ENCODE data around the gene NXN. TPM values are rescaled to one million over a fixed set of nuclear protein-coding genes. Genes with fewer than 3 reads are reported as not detected.

The NXN gene
- polyA plus RNA-seq, 3 donors: not detected

DNA sequence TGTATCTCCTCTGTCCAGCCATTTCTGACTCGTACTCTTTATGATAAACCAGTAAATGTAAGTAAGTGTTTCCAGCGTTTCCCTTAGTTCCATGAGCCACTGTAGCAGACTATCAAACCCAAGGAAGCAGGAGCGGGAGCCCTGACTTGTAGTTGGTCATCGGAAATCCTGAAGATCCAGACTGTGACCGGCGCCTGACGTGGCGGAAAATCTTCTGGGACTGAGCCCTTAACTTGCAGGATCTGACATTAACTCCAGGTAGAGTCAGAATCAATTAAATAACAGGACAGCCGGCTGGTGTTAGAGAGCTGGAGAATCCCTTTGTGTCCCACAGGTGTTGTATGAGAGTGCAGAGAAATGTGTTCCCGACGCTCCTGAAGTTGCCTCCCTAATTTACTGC is 201.5 kb downstream of the NXN start:
- H3K27me3 ChIP-seq (ENCODE audit: control insufficient read depth in 2 of 2, insufficient read depth in 2 of 2, low read length in 2 of 2): no peaks in the 10 kb centered on the region
- no peak overlapping the region for H3K27ac ChIP-seq (ENCODE audit: low read depth in 1 of 2, low read length in 2 of 2)
- DNase-seq: no peak
- Mint-ChIP-seq H3K27ac (peak overlapping the region in 1 of 7 donors; percentile 7), H3K27me3 (ENCODE audit: low read depth in 3 of 3) (peaks cover 0 to 2% (median 0%) of the 10 kb centered on the region in 3 donors), H3K4me3 (no peak overlapping the region), H3K36me3 (peaks cover 53 to 57% of the 10 kb centered on the region in 2 donors), H3K4me1 (peaks cover 12% of the 10 kb centered on the region), H3K9me3 (no peaks in the 10 kb centered on the region)
- WGBS (ENCODE audit: insufficient coverage): 100% methylated on average over 7 of the region's 11 CpGs
- peaks cover 13 to 18% of the 10 kb centered on the region in 2 donors for H3K4me1 ChIP-seq (ENCODE audit: control insufficient read depth in 1 of 2, insufficient read depth in 2 of 2, low read length in 2 of 2)
- peaks cover 49 to 57% of the 10 kb centered on the region in 2 donors for H3K36me3 ChIP-seq (replicated peaks in 1 of 2; ENCODE audit: control insufficient read depth in 1 of 2, insufficient read depth in 2 of 2, low read length in 2 of 2)
- H3K4me3 ChIP-seq (replicated peaks in 1 of 3; ENCODE audit: low read depth in 2 of 3, low read length in 3 of 3): no peak overlapping the region
- H3K79me2 ChIP-seq (ENCODE audit: insufficient read depth, low read length): peaks cover 39% of the 10 kb centered on the region
- H4K20me1 ChIP-seq (ENCODE audit: insufficient read depth, low read length): no peaks in the 10 kb centered on the region
- H3K9me3 ChIP-seq (replicated peaks in 1 of 2; ENCODE audit: control insufficient read depth in 1 of 2, insufficient read depth in 1 of 2, low read length in 2 of 2): no peaks in the 10 kb centered on the region
- no peak overlapping the region for H2AFZ ChIP-seq (ENCODE audit: insufficient read depth, low read depth, low read length, poor library complexity, severe bottlenecking)
- intact Hi-C loops (cut with micrococcal nuclease): no loop called here
- TF ChIP-seq, protein P1, sequence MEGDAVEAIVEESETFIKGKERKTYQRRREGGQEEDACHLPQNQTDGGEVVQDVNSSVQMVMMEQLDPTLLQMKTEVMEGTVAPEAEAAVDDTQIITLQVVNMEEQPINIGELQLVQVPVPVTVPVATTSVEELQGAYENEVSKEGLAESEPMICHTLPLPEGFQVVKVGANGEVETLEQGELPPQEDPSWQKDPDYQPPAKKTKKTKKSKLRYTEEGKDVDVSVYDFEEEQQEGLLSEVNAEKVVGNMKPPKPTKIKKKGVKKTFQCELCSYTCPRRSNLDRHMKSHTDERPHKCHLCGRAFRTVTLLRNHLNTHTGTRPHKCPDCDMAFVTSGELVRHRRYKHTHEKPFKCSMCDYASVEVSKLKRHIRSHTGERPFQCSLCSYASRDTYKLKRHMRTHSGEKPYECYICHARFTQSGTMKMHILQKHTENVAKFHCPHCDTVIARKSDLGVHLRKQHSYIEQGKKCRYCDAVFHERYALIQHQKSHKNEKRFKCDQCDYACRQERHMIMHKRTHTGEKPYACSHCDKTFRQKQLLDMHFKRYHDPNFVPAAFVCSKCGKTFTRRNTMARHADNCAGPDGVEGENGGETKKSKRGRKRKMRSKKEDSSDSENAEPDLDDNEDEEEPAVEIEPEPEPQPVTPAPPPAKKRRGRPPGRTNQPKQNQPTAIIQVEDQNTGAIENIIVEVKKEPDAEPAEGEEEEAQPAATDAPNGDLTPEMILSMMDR (IDR thresholded peaks at IDR 0.05): no peak
- H3K9ac ChIP-seq (ENCODE audit: insufficient read depth, low read length, poor library complexity, severe bottlenecking): no peak overlapping the region
- H3K4me2 ChIP-seq (replicated peaks; ENCODE audit: extremely low read depth, low read length, poor library complexity, severe bottlenecking): no peak overlapping the region

DNA sequence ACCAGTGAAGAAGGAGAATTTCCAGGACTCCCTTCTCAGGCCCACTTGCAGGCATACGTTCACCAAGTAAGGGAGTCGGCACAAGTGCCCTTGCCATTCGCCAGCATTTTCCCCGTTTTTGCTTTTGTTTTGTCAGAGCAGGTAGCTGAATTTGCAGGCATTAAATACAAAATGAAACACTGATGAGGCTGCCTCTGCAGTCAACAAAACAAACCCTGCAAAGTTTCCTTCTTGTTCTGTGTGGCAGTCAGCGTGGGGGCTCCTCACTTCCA is 205.3 kb downstream of the NXN start:
- no peak for DNase-seq
- H3K4me3 Mint-ChIP-seq: no peak overlapping the region
- H3K36me3 Mint-ChIP-seq: peaks cover 80 to 92% of the 10 kb centered on the region in 2 donors

More for the DNA sequence above, 205.3 kb downstream of the NXN start:
- H3K9me3 Mint-ChIP-seq: no peaks in the 10 kb centered on the region
- Histone ChIP-seq H3K27me3 (ENCODE audit: control insufficient read depth in 2 of 2, insufficient read depth in 2 of 2, low read length in 2 of 2) (no peaks in the 10 kb centered on the region), H3K4me3 (replicated peaks in 1 of 3; ENCODE audit: low read depth in 2 of 3, low read length in 3 of 3) (no peak overlapping the region), H3K27ac (ENCODE audit: low read depth in 1 of 2, low read length in 2 of 2) (no peak overlapping the region), H3K4me1 (ENCODE audit: control insufficient read depth in 1 of 2, insufficient read depth in 2 of 2, low read length in 2 of 2) (no peaks in the 10 kb centered on the region), H3K4me2 (replicated peaks; ENCODE audit: extremely low read depth, low read length, poor library complexity, severe bottlenecking) (no peak overlapping the region), H3K9me3 (replicated peaks in 1 of 2; ENCODE audit: control insufficient read depth in 1 of 2, insufficient read depth in 1 of 2, low read length in 2 of 2) (no peaks in the 10 kb centered on the region), H3K79me2 (ENCODE audit: insufficient read depth, low read length) (peaks cover 4% of the 10 kb centered on the region), H3K9ac (ENCODE audit: insufficient read depth, low read length, poor library complexity, severe bottlenecking) (no peak overlapping the region), H2AFZ (ENCODE audit: insufficient read depth, low read depth, low read length, poor library complexity, severe bottlenecking) (no peak overlapping the region), H3K36me3 (replicated peaks in 1 of 2; ENCODE audit: control insufficient read depth in 1 of 2, insufficient read depth in 2 of 2, low read length in 2 of 2) (peaks cover 83 to 95% of the 10 kb centered on the region in 2 donors), H4K20me1 (ENCODE audit: insufficient read depth, low read length) (no peaks in the 10 kb centered on the region)
- intact Hi-C loops (cut with micrococcal nuclease): no loop called here
- no peaks in the 10 kb centered on the region for H3K4me1 Mint-ChIP-seq
- 100% methylated on average over 5 of the region's 5 CpGs for WGBS (ENCODE audit: insufficient coverage)
- TF ChIP-seq, protein P1 (IDR thresholded peaks at IDR 0.05): no peak
- H3K27me3 Mint-ChIP-seq (ENCODE audit: low read depth in 3 of 3): no peaks in the 10 kb centered on the region
- H3K27ac Mint-ChIP-seq: no peak overlapping the region
